H1 (cell line): ENCODE results near the gene MPDZ. TPM values are rescaled to one million over a fixed set of nuclear protein-coding genes. Genes with fewer than 3 reads are reported as not detected.

Experiments
- CTCF ChIA-PET: fragments of 300-600 bp; sonication (Branson Sonifier 250); formaldehyde crosslinking; loops from one replicate; lab custom pipeline; 2021; ENCODE audit not compliant: partially characterized antibody; lab: Charles Lee
- POLR2A ChIA-PET: fragments of 300-600 bp; sonication (Branson Sonifier 250); formaldehyde crosslinking; loops from one replicate; lab custom pipeline; 2021; ENCODE audit warnings: inconsistent platforms; ENCODE audit not compliant: partially characterized antibody; lab: Charles Lee
- DNase-seq, 2 experiments: peaks; one replicate each; pipeline versions ENCODE4 v3.0.0 to v3.0.0-alpha.2; 2010 to 2022; ENCODE audit warnings: low spot score in 2 of 2, low read depth in 1 of 2, mixed read lengths in 1 of 2
- FAIRE-seq: peaks from 2 replicates; lab custom pipeline; 2011; peaks lifted over from hg19 to GRCh38; lab: Jason Lieb, UNC
- H2AFZ ChIP-seq: 2 replicates; pipeline ENCODE4 v1.8.1; 2012; ENCODE audit warnings: low read length, inconsistent platforms
- H2AK5ac ChIP-seq: 2 replicates; pipeline ENCODE4 v1.6.1; 2013; ENCODE audit warnings: low read depth, low read length
- H2BK120ac ChIP-seq: replicated peaks from 2 replicates; pipeline ENCODE3; 2013; ENCODE audit warnings: low read depth, low read length, inconsistent platforms
- H2BK12ac ChIP-seq: 2 replicates; pipeline ENCODE4 v1.6.1; 2013; ENCODE audit warnings: low read depth, low read length
- H2BK15ac ChIP-seq: 2 replicates; pipeline ENCODE4 v1.6.1; 2013; ENCODE audit warnings: low read length
- H2BK20ac ChIP-seq: 2 replicates; pipeline ENCODE4 v1.6.1; 2013; ENCODE audit warnings: low read length
- H2BK5ac ChIP-seq: 2 replicates; pipeline ENCODE4 v1.6.1; 2013; ENCODE audit warnings: low read depth, low read length
- H3K14ac ChIP-seq: 2 replicates; pipeline ENCODE4 v1.6.1; 2013; ENCODE audit warnings: inconsistent platforms; ENCODE audit not compliant: insufficient read length
- H3K18ac ChIP-seq: 2 replicates; pipeline ENCODE4 v1.6.1; 2013; ENCODE audit warnings: low read length; ENCODE audit errors: extremely low read depth
- H3K23ac ChIP-seq: 2 replicates; pipeline ENCODE4 v1.6.1; 2013; ENCODE audit warnings: inconsistent platforms; ENCODE audit not compliant: insufficient read length
- H3K23me2 ChIP-seq: 2 replicates; pipeline ENCODE4 v1.6.1; 2013; ENCODE audit warnings: low read depth, low read length
- H3K27ac ChIP-seq: 2 replicates; pipeline ENCODE4 v1.6.1; 2011; ENCODE audit warnings: low read depth, low read length, inconsistent platforms
- H3K27me3 ChIP-seq, 4 experiments: replicated peaks in 1 of 4; 1 replicate in 1 of 4; 2 replicates in 3 of 4; pipeline versions ENCODE4 v1.6.1 to v1.8.1; 2011 to 2013; ENCODE audit warnings: low read length in 3 of 4, mild to moderate bottlenecking in 3 of 4, inconsistent platforms in 2 of 4, mixed read lengths in 2 of 4, moderate library complexity in 1 of 4; ENCODE audit not compliant: control insufficient read depth in 3 of 4, insufficient read depth in 3 of 4; ENCODE audit errors: extremely low read depth in 1 of 4
- H3K36me3 ChIP-seq, 4 experiments: 2 replicates each; pipeline versions ENCODE4 v1.6.1 to v1.8.1; 2011 to 2013; ENCODE audit warnings: mild to moderate bottlenecking in 4 of 4, low read length in 3 of 4, moderate library complexity in 2 of 4, control low read depth in 1 of 4, inconsistent platforms in 1 of 4; ENCODE audit not compliant: insufficient read depth in 4 of 4, control insufficient read depth in 2 of 4
- H3K4ac ChIP-seq: replicated peaks from 2 replicates; pipeline ENCODE3; 2013; ENCODE audit warnings: low read length, low read depth, mixed read lengths, inconsistent platforms; ENCODE audit not compliant: insufficient read length
- H3K4me1 ChIP-seq, 4 experiments: replicated peaks in 1 of 4; 1 replicate in 1 of 4; 2 replicates in 3 of 4; pipeline versions ENCODE4 v1.6.1 to v1.8.1; 2011 to 2013; ENCODE audit warnings: low read length in 3 of 4, inconsistent platforms in 2 of 4, mixed read lengths in 1 of 4; ENCODE audit not compliant: insufficient read depth in 4 of 4, control insufficient read depth in 3 of 4
- H3K4me2 ChIP-seq, 2 experiments: 2 replicates each; pipeline versions ENCODE4 v1.6.1 to v1.8.1; 2011 to 2013; ENCODE audit warnings: low read depth in 2 of 2, low read length in 2 of 2, control low read depth in 1 of 2, inconsistent platforms in 1 of 2, mild to moderate bottlenecking in 1 of 2; ENCODE audit not compliant: insufficient read depth in 1 of 2
- H3K4me3 ChIP-seq, 4 experiments: fragments of 200-600, 300-600 bp in 1 of 4; sonication (generic), shearing (Covaris generic), sonication (Bioruptor Twin) in 1 of 4; 2 replicates each; pipeline versions ENCODE4 v1.5.1 to v1.8.1; 2011 to 2016; ENCODE audit warnings: low read length in 4 of 4, low read depth in 3 of 4, control low read depth in 2 of 4, inconsistent platforms in 2 of 4, mild to moderate bottlenecking in 2 of 4, mixed read lengths in 1 of 4, moderate library complexity in 1 of 4; ENCODE audit not compliant: insufficient read depth in 2 of 4; ENCODE audit errors: extremely low read depth in 1 of 4
- H3K56ac ChIP-seq: replicated peaks from 2 replicates; pipeline ENCODE3; 2013; ENCODE audit warnings: low read depth, mild to moderate bottlenecking, mixed read lengths, low read length, inconsistent platforms; ENCODE audit not compliant: insufficient read length
- H3K79me1 ChIP-seq: 2 replicates; pipeline ENCODE4 v1.6.1; 2013; ENCODE audit warnings: low read depth, low read length, control low read depth
- H3K79me2 ChIP-seq, 2 experiments: 2 replicates each; pipeline versions ENCODE4 v1.6.1 to v1.8.1; 2012 to 2013; ENCODE audit warnings: low read length in 2 of 2, mild to moderate bottlenecking in 2 of 2, inconsistent platforms in 1 of 2; ENCODE audit not compliant: insufficient read depth in 2 of 2, control insufficient read depth in 1 of 2
- H3K9ac ChIP-seq, 4 experiments: replicated peaks in 1 of 4; 1 replicate in 1 of 4; 2 replicates in 3 of 4; pipeline versions ENCODE4 v1.6.1 to v1.8.1; 2011 to 2013; ENCODE audit warnings: low read depth in 3 of 4, low read length in 3 of 4, control low read depth in 2 of 4, mild to moderate bottlenecking in 2 of 4, moderate library complexity in 2 of 4, inconsistent platforms in 1 of 4; ENCODE audit errors: extremely low read depth in 1 of 4
- H3K9me3 ChIP-seq, 2 experiments: 2 replicates each; pipeline versions ENCODE4 v1.6.1 to v1.8.1; 2012 to 2013; ENCODE audit warnings: mild to moderate bottlenecking in 2 of 2, moderate library complexity in 2 of 2, control low read depth in 1 of 2, inconsistent platforms in 1 of 2, low read depth in 1 of 2, low read length in 1 of 2, mixed read lengths in 1 of 2; ENCODE audit not compliant: insufficient read depth in 2 of 2
- H4K20me1 ChIP-seq, 2 experiments: replicated peaks in 1 of 2; 2 replicates each; pipeline versions ENCODE3 to v1.8.1; 2011 to 2013; ENCODE audit warnings: inconsistent platforms in 2 of 2, low read length in 2 of 2, mild to moderate bottlenecking in 1 of 2; ENCODE audit not compliant: insufficient read depth in 2 of 2, control insufficient read depth in 1 of 2
- H4K5ac ChIP-seq: 2 replicates; pipeline ENCODE4 v1.6.1; 2013; ENCODE audit warnings: low read length, low read depth, mixed read lengths, inconsistent platforms; ENCODE audit not compliant: insufficient read length
- H4K8ac ChIP-seq: 2 replicates; pipeline ENCODE4 v1.8.0; 2013; ENCODE audit warnings: mild to moderate bottlenecking, moderate library complexity, low read length, inconsistent platforms; ENCODE audit not compliant: insufficient read depth; ENCODE audit errors: extremely low read depth
- H4K91ac ChIP-seq: replicated peaks from 2 replicates; pipeline ENCODE3; 2013; ENCODE audit warnings: low read length, mixed read lengths, inconsistent platforms; ENCODE audit not compliant: insufficient read length
- CBX8 ChIP-seq: fragments of 300-800, 300-1000 bp; sonication (generic); IDR thresholded peaks from 2 replicates; pipeline ENCODE4 v1.7.1; 2016; ENCODE audit warnings: low read depth, low read length, borderline replicate concordance
- CHD2 ChIP-seq: IDR thresholded peaks from 2 replicates; pipeline ENCODE4 v1.6.1; 2012; ENCODE audit warnings: low read length, improper control_type of control experiment
- CTBP2 ChIP-seq: IDR thresholded peaks from 2 replicates; pipeline ENCODE4 v1.7.0; 2011; ENCODE audit warnings: borderline replicate concordance, mild to moderate bottlenecking, moderate library complexity, mixed read lengths, low read length; ENCODE audit not compliant: insufficient read depth, insufficient read length
- EZH2 ChIP-seq: fragments of 200-600 bp; sonication (generic); IDR thresholded peaks from 2 replicates; pipeline ENCODE4 v1.7.1; 2012; ENCODE audit warnings: low read depth, mild to moderate bottlenecking, moderate library complexity, low read length, inconsistent platforms; ENCODE audit not compliant: severe bottlenecking
- HDAC6 ChIP-seq: IDR thresholded peaks from one replicate; pipeline ENCODE4 v1.7.1; 2012; ENCODE audit warnings: low read depth, mild to moderate bottlenecking, inconsistent platforms, low read length, moderate library complexity
- RBBP5 ChIP-seq: IDR thresholded peaks from 2 replicates; pipeline ENCODE4 v1.7.1; 2012; ENCODE audit warnings: low read depth, mild to moderate bottlenecking, inconsistent platforms, low read length, moderate library complexity, borderline replicate concordance
- SIRT6 ChIP-seq: IDR thresholded peaks from one replicate; pipeline ENCODE4 v1.7.1; 2012; ENCODE audit warnings: low read length, inconsistent platforms
- SUZ12 ChIP-seq: fragments of 200-600 bp; sonication (generic); IDR thresholded peaks from 2 replicates; pipeline ENCODE4 v1.6.1; 2012; ENCODE audit warnings: mild to moderate bottlenecking, inconsistent platforms, low read length, moderate library complexity, mixed read lengths
- WGBS, 2 experiments: shearing (Covaris generic) in 1 of 2; methylation state at CpG; one replicate each; pipeline versions ENCODE4 v1.1.6 to v1.1.7; 2013 to 2015; ENCODE audit warnings: low lambda C conversion rate in 2 of 2, mixed read lengths in 2 of 2, inconsistent platforms in 1 of 2, low coverage in 1 of 2, missing lambda C conversion rate in 1 of 2; ENCODE audit not compliant: insufficient replicate concordance in 2 of 2, insufficient coverage in 1 of 2, insufficient read length in 1 of 2; ENCODE audit errors: extremely low coverage in 1 of 2, missing lambda C conversion rate in 1 of 2; 5-methylcytosine and 5-hydroxymethylcytosine counted together
- polyA plus RNA-seq, 7 experiments: library from polyadenylated mRNA; depleted of rRNA in 3 of 7; stranded (reverse) in 5 of 7; unstranded in 2 of 7; fragments of >200 nt in 5 of 7; fragments of 200-250 nt in 2 of 7; gene quantifications; 1 replicate in 5 of 7; 2 replicates in 1 of 7; 4 replicates in 1 of 7; pipeline versions ENCODE4 v1.2.1 to v1.2.3, GENCODE V29; 2011 to 2013; ENCODE audit warnings: missing spikeins in 2 of 7, mixed read lengths in 2 of 7
- total RNA-seq: library from RNA; stranded (reverse); fragmentation: NEBNext Ultra II Directional; extraction: Animal tissue kit (Norgen Biotek cat#: 25700); gene quantifications from 2 replicates; pipeline ENCODE4 v1.2.1, GENCODE V29; 2021
- TF ChIP-seq, protein P1 (sequence below), 3 experiments: IDR thresholded peaks; 1 replicate in 2 of 3; 2 replicates in 1 of 3; pipeline versions ENCODE4 v1.5.1 to v1.6.1; 2011; ENCODE audit warnings: low read length in 3 of 3, mild to moderate bottlenecking in 3 of 3, inconsistent platforms in 2 of 3, low read depth in 1 of 3, moderate library complexity in 1 of 3; ENCODE audit not compliant: insufficient read depth in 1 of 3; ENCODE audit errors: control extremely low read depth in 1 of 3

Gene MPDZ
- total and polyA plus RNA-seq, 2 of the 8 experiments (the other 6 are each of a cell fraction or from before 2014, with no cell fraction given): 14.6 to 39.4 TPM

DNA sequence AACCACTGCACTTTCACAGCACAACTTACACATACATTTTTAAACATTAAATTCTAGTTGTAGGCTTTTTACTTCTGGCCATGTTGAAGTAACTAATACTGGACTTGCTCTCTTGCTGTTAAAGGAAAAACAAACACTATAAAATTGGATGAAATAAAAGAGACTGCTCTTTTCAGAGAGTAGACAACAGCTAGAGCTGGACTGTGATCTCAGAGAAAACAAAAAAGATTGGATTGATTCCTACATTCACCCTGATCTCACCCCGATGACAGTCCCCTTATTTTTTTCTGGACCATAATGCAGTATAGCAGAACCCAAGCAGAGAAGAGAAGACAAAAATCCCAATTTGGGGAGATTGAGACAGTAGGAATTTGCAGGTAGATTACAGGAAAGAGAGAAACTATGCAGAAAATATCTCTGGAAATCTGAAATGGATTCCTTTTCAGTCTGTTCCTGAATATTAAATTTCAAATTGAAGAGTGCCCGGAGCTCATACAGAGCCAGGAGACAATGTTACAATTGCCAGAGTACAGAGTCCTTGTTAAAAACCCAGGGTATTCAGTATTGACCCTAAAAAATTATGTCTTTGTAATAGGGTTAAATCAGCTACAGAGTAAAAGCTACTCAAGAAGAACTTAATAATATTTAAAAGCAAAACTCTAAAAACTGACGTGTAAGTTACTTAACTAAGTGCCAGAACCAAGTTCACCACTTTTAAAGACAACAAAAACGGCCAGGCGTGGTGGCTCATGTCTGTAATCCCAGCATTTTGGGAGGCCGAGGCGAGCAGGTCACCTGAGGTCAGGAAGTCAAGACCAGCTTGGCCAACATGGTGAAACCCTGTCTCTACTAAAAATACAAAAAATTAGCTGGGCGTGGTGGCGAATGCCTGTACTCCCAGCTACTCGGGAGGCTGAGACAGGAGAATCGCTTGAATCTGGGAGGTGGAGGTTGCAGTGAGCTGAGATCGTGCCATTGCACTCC, 208.6 kb downstream of the MPDZ start:
- ChIA-PET CTCF (interaction anchor here (0.8 to 1.5 kb wide), 2 partner anchors 18 to 69 kb away, joined by 3 to 7 read pairs; no protein-coding TSS in a partner anchor), POLR2A (no interaction called here)
- H3K23ac ChIP-seq: no peak overlapping the region
- no peak overlapping the region for H2BK20ac ChIP-seq
- no peaks in the 10 kb centered on the region for H4K20me1 ChIP-seq
- H2AK5ac ChIP-seq: no peak overlapping the region
- TF ChIP-seq, protein P1, sequence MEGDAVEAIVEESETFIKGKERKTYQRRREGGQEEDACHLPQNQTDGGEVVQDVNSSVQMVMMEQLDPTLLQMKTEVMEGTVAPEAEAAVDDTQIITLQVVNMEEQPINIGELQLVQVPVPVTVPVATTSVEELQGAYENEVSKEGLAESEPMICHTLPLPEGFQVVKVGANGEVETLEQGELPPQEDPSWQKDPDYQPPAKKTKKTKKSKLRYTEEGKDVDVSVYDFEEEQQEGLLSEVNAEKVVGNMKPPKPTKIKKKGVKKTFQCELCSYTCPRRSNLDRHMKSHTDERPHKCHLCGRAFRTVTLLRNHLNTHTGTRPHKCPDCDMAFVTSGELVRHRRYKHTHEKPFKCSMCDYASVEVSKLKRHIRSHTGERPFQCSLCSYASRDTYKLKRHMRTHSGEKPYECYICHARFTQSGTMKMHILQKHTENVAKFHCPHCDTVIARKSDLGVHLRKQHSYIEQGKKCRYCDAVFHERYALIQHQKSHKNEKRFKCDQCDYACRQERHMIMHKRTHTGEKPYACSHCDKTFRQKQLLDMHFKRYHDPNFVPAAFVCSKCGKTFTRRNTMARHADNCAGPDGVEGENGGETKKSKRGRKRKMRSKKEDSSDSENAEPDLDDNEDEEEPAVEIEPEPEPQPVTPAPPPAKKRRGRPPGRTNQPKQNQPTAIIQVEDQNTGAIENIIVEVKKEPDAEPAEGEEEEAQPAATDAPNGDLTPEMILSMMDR (IDR thresholded peaks at IDR 0.05; ENCODE audit: control extremely low read depth in 1 of 3, insufficient read depth in 1 of 3, low read depth in 1 of 3, low read length in 3 of 3): no peak
- TF ChIP-seq HDAC6: no peak
- TF ChIP-seq RBBP5: no peak
- TF ChIP-seq CHD2: no peak
- no peak for TF ChIP-seq SIRT6
- no peak for TF ChIP-seq EZH2
- TF ChIP-seq CBX8: no peak
- no peak for TF ChIP-seq CTBP2
- no peak for TF ChIP-seq SUZ12
- H3K4me1 ChIP-seq: no peaks in the 10 kb centered on the region
- no peak overlapping the region for H3K4me2 ChIP-seq
- no peak overlapping the region for H3K9ac ChIP-seq
- H3K18ac ChIP-seq: no peak overlapping the region
- H3K56ac ChIP-seq: no peak overlapping the region
- H3K23me2 ChIP-seq: no peaks in the 10 kb centered on the region
- DNase-seq: no peak
- no peaks in the 10 kb centered on the region for H3K27me3 ChIP-seq
- H4K8ac ChIP-seq: no peak overlapping the region
- H3K9me3 ChIP-seq: no peaks in the 10 kb centered on the region
- no peak for FAIRE-seq
- H2BK12ac ChIP-seq: no peak overlapping the region
- H2BK15ac ChIP-seq: no peak overlapping the region
- no peaks in the 10 kb centered on the region for H3K36me3 ChIP-seq
- no peak overlapping the region for H2AFZ ChIP-seq
- no peaks in the 10 kb centered on the region for H3K79me1 ChIP-seq
- no peaks in the 10 kb centered on the region for H3K79me2 ChIP-seq
- no peak overlapping the region for H4K5ac ChIP-seq
- H2BK5ac ChIP-seq: no peak overlapping the region
- no peak overlapping the region for H3K14ac ChIP-seq
- H3K4ac ChIP-seq: no peak overlapping the region
- H4K91ac ChIP-seq: no peak overlapping the region
- no peak overlapping the region for H2BK120ac ChIP-seq
- WGBS, 2 experiments: 91% methylated on average over 12 of the region's 12 CpGs; no CpG with 5 or more reads in 1 of the 2 experiments
- no peak overlapping the region for H3K4me3 ChIP-seq
- no peak overlapping the region for H3K27ac ChIP-seq
